ENCODE data around the gene TGIF1. TPM values are rescaled to one million over a fixed set of nuclear protein-coding genes. Genes with fewer than 3 reads are reported as not detected.
A peak's percentile ranks its signal among the peaks of the same experiment; 100 is the strongest.

The TGIF1 gene
- total and polyA plus RNA-seq, 9 of the 15 experiments (the other 6 are each of a cell fraction or from before 2014, with no cell fraction given): 16.1 to 77.7 (median 44.6) TPM

DNA sequence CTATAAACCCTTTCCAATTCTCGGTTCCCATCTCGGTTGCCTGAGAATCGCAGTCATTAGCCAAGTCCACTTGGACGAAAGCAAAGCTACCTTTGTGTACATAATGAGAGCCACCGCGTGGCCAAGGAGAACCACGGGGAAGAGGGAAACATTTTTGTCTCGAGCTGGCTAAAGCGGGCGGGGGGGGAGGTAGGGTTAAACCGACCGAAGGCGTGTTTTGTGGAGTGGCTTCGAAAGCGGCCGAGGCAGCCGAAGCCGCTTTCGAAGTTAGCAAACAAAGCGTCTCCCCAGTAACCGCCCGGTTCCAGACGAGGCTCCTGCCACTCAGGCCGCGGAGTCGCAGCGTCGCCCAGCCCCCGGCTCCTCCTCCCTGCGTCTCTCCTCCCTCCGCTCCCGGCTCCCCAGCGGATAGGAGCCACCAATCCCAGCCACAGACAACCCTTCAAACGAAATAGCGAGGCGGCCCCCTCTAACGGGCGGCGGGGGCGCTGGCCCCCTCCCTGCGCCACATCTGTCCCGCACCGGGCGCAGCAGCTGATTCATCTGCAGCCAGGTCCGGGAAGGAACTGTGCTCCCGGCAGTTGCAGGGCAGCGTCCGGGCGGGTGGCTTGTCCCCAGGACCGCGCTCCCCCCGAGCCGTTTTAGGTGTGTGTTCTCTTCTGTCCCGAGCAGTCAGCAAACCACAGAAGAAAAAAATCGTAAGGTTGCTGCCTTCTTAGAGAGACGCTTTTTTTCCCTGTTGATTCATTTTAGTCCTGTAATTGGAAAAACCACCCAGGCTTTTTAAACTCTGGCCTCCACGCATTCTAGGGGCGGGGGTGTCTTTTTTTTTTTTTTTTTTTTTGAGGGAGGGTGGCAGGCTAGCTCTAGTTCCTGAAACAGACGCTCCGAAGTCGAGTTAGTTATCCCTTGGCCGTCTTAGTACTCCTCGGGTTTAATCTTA, 1.8 kb upstream of the TGIF1 start (continued):
- TF ChIP-seq, protein P1, sequence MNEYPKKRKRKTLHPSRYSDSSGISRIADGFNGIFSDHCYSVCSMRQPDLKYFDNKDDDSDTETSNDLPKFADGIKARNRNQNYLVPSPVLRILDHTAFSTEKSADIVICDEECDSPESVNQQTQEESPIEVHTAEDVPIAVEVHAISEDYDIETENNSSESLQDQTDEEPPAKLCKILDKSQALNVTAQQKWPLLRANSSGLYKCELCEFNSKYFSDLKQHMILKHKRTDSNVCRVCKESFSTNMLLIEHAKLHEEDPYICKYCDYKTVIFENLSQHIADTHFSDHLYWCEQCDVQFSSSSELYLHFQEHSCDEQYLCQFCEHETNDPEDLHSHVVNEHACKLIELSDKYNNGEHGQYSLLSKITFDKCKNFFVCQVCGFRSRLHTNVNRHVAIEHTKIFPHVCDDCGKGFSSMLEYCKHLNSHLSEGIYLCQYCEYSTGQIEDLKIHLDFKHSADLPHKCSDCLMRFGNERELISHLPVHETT (CRISPR knock-in tag; conservative IDR thresholded peaks at IDR 0.05 in 1 of 2, IDR thresholded peaks at IDR 0.05 in 1 of 2): no peak
- no peak for TF ChIP-seq ZNF316 (IDR thresholded peaks at IDR 0.05)
- no peak for TF ChIP-seq HOMEZ (CRISPR knock-in tag; IDR thresholded peaks at IDR 0.05)
- TF ChIP-seq BHLHE40 (IDR thresholded peaks at IDR 0.05; ENCODE audit: low read length): peak; percentile 74
- no peak for TF ChIP-seq ZNF699 (CRISPR knock-in tag; IDR thresholded peaks at IDR 0.05; ENCODE audit: insufficient replicate concordance)
- TF ChIP-seq EGR1 (conservative IDR thresholded peaks at IDR 0.05): no peak
- peak; percentile 91 for TF ChIP-seq MYNN (IDR thresholded peaks at IDR 0.05)
- TF ChIP-seq MYNN (CRISPR knock-in tag; IDR thresholded peaks at IDR 0.05): no peak
- no peak for TF ChIP-seq ZBTB40 (IDR thresholded peaks at IDR 0.05)
- no peak for TF ChIP-seq ZBTB40 (CRISPR knock-in tag; IDR thresholded peaks at IDR 0.05)
- TF ChIP-seq CCNT2 (IDR thresholded peaks at IDR 0.05; ENCODE audit: borderline replicate concordance, extremely low read depth, insufficient read length, low read depth, low read length): peak; percentile 99
- TF ChIP-seq CBX1 (IDR thresholded peaks at IDR 0.05; ENCODE audit: low read depth): peak; percentile 98
- TF ChIP-seq ZKSCAN3 (CRISPR knock-in tag; IDR thresholded peaks at IDR 0.05): peak; percentile 25; the same call in 1 of the 2 replicates

All from K562 (cell line).